ENCODE data around the gene ARHGAP45.

ARHGAP45 gene

GRCh38 chr19:1089126-1089771, 22.3 kb downstream of the ARHGAP45 start:
- DNase-seq: no peak

GRCh38 chr19:1089891-1090290, 22.9 kb downstream of the ARHGAP45 start:
- peak; percentile 72 for DNase-seq

- no peak for DNase-seq
These were observed 24.0 kb downstream of the ARHGAP45 start for GRCh38 chr19:1090731-1091543.

- DNase-seq: no peak
These were observed 24.7 kb downstream of the ARHGAP45 start for GRCh38 chr19:1091544-1092175.

GRCh38 chr19:1093330-1093729, 26.4 kb downstream of the ARHGAP45 start:
- DNase-seq: no peak

- DNase-seq: no peak
These were observed 27.0 kb downstream of the ARHGAP45 start for GRCh38 chr19:1093811-1094553.

- no peak for DNase-seq
These were observed 27.6 kb downstream of the ARHGAP45 start for GRCh38 chr19:1094655-1094977.

- DNase-seq: peak; percentile 98
These were observed 28.2 kb downstream of the ARHGAP45 start, which contains the start of gene POLR2E for GRCh38 chr19:1094978-1095701. Gene POLR2E (minus strand): TSS chr19:1095375. CDS start chr19:1095315, 60 bp downstream.

- DNase-seq: no peak
These were observed 30.8 kb downstream of the ARHGAP45 start for GRCh38 chr19:1097810-1098176.

- no peak for DNase-seq
These were observed 31.4 kb downstream of the ARHGAP45 start for GRCh38 chr19:1098177-1099051.

GRCh38 chr19:1101337-1101698, 34.4 kb downstream of the ARHGAP45 start:
- no peak for DNase-seq

GRCh38 chr19:1102407-1103131, 35.6 kb downstream of the ARHGAP45 start:
- DNase-seq: peak; percentile 52

- no peak for DNase-seq
These were observed 36.3 kb downstream of the ARHGAP45 start for GRCh38 chr19:1103132-1103707.

- peak; percentile 99 for DNase-seq
These were observed 36.8 kb downstream of the ARHGAP45 start, which contains the start of gene GPX4 for GRCh38 chr19:1103708-1104310. Gene GPX4 (plus strand): TSS chr19:1103994. CDS start chr19:1104044, 50 bp downstream.

GRCh38 chr19:1104311-1105007, 37.5 kb downstream of the ARHGAP45 start:
- DNase-seq: peak; percentile 82

GRCh38 chr19:1105008-1105872, 38.3 kb downstream of the ARHGAP45 start:
- no peak for DNase-seq

- DNase-seq: no peak
These were observed 39.2 kb downstream of the ARHGAP45 start for GRCh38 chr19:1105873-1106840.
